ENCODE results near the gene RSRC2.

DNA sequence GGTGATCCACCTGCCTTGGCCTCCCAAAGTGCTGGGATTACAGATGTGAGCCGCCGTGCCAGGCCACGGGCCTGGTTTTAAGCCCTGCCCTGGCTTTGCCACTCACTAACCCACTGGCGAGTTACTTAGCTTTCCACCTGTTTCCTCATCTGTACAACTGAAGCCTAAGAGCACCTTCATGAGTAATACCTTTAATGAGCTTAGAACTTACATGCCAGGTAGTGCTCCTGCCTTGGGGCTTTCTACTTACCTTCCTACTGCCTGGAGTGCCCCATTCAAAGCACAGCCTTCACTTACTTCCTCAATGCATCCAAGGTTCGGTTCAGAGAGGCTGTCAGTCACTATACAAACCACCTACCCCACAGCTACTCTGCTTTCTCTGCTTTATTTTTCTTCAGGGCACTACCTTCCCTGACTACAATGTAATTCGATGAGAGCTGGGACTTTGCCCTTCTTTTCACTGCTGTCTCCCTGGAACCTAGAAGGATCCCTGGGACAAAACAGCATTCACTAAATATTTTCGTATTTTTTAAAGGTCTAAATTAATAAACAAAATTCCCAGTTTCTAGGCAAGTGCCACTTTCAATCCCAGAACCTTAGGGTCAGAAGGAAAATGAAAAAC lies 39.8 kb downstream of the RSRC2 start:
- TF ChIP-seq, protein P1, sequence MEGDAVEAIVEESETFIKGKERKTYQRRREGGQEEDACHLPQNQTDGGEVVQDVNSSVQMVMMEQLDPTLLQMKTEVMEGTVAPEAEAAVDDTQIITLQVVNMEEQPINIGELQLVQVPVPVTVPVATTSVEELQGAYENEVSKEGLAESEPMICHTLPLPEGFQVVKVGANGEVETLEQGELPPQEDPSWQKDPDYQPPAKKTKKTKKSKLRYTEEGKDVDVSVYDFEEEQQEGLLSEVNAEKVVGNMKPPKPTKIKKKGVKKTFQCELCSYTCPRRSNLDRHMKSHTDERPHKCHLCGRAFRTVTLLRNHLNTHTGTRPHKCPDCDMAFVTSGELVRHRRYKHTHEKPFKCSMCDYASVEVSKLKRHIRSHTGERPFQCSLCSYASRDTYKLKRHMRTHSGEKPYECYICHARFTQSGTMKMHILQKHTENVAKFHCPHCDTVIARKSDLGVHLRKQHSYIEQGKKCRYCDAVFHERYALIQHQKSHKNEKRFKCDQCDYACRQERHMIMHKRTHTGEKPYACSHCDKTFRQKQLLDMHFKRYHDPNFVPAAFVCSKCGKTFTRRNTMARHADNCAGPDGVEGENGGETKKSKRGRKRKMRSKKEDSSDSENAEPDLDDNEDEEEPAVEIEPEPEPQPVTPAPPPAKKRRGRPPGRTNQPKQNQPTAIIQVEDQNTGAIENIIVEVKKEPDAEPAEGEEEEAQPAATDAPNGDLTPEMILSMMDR (IDR thresholded peaks at IDR 0.05 in 4 of 5, conservative IDR thresholded peaks at IDR 0.05 in 1 of 5) = no peak
- no peak for TF ChIP-seq POLR2A (IDR thresholded peaks at IDR 0.05)
